GM18951 (cell line): Measurements from ENCODE around the gene CREB3L2.
"Not testable (repeated sequence)": the region's sequence is repeated elsewhere in the genome, so short reads cannot be mapped to it uniquely, and the experiment has no call there.

ENCODE experiments used
- POLR2A ChIP-seq: IDR thresholded peaks from 4 replicates; pipeline ENCODE4 v1.6.1; 2011; ENCODE audit warnings: mild to moderate bottlenecking; ENCODE audit not compliant: insufficient read length, insufficient read depth; ENCODE audit errors: extremely low read depth
- in situ Hi-C: fragments of 300-500 bp; cut with MboI; formaldehyde crosslinking; loops from one replicate; pipeline ENCODE4 v1.12.0; 2022; ENCODE audit warnings: low sequenced_read_pairs, mixed read lengths, inconsistent platforms; ENCODE audit not compliant: unreplicated experiment

CREB3L2 gene

GRCh38 chr7:137847568-137848050 is 154.3 kb downstream of the CREB3L2 start:
- in situ Hi-C loops: no loop called here
- no peak for TF ChIP-seq POLR2A

GRCh38 chr7:137846827-137847567 is 154.9 kb downstream of the CREB3L2 start, which contains the start of gene DGKI:
Gene DGKI (minus strand): TSS chr7:137846974.
- TF ChIP-seq POLR2A: no peak
- in situ Hi-C loops: no loop called here

- in situ Hi-C loops: no loop called here
- no peak for TF ChIP-seq POLR2A
Observed at GRCh38 chr7:137846549-137846826, 155.4 kb downstream of the CREB3L2 start.

- in situ Hi-C loops: no loop called here
Observed at GRCh38 chr7:137844677-137845425, 157.0 kb downstream of the CREB3L2 start.

GRCh38 chr7:137839903-137840779 is 161.7 kb downstream of the CREB3L2 start:
- TF ChIP-seq POLR2A: no peak
- in situ Hi-C loops: no loop called here

More at GRCh38 chr7:137844677-137845425, 157.0 kb downstream of the CREB3L2 start:
- no peak for TF ChIP-seq POLR2A

- TF ChIP-seq POLR2A: no peak
- in situ Hi-C loops: no loop called here
Observed at GRCh38 chr7:137838706-137839315, 163.1 kb downstream of the CREB3L2 start.

- TF ChIP-seq POLR2A: no peak
- in situ Hi-C loops: no loop called here
Observed at GRCh38 chr7:137836541-137836940, 165.3 kb downstream of the CREB3L2 start.

- TF ChIP-seq POLR2A: no peak
- in situ Hi-C loops: no loop called here
Observed at GRCh38 chr7:137836113-137836509, 165.8 kb downstream of the CREB3L2 start.

GRCh38 chr7:137835486-137836112 is 166.3 kb downstream of the CREB3L2 start:
- in situ Hi-C loops: no loop called here
- no peak for TF ChIP-seq POLR2A

- in situ Hi-C loops: no loop called here
- TF ChIP-seq POLR2A: no peak
Observed at GRCh38 chr7:137834552-137834951, 167.3 kb downstream of the CREB3L2 start.

- in situ Hi-C loops: not testable (repeated sequence)
Observed at GRCh38 chr7:137832990-137833389, 168.9 kb downstream of the CREB3L2 start.

GRCh38 chr7:137832382-137832781 is 169.5 kb downstream of the CREB3L2 start:
- no peak for TF ChIP-seq POLR2A
- in situ Hi-C loops: no loop called here

- in situ Hi-C loops: not testable (repeated sequence)
Observed at GRCh38 chr7:137831555-137831954, 170.3 kb downstream of the CREB3L2 start.
